HepG2 (cell line): ENCODE data around the gene ABCB6. TPM values are rescaled to one million over a fixed set of nuclear protein-coding genes. Genes with fewer than 3 reads are reported as not detected.

ENCODE experiments used
- DNMT3B ChIP-seq: conservative IDR thresholded peaks from 2 replicates; pipeline ENCODE4 v1.6.1; 2016; ENCODE audit warnings: missing biosample characterization, control low read depth
- EZH2 ChIP-seq: conservative IDR thresholded peaks from 2 replicates; pipeline ENCODE4 v1.6.1; 2012; ENCODE audit warnings: mild to moderate bottlenecking, low read depth, low read length, moderate library complexity
- HCFC1 ChIP-seq: fragments of 150-350 bp; IDR thresholded peaks from 2 replicates; pipeline ENCODE4 v1.6.1; 2014; ENCODE audit warnings: low read depth, low read length
- JARID2 ChIP-seq: sonication (generic); formaldehyde crosslinking; IDR thresholded peaks from 2 replicates; pipeline ENCODE4 v1.8.1; 2023; ENCODE audit warnings: missing genetic modification reagents, inconsistent platforms; ENCODE audit not compliant: insufficient replicate concordance
- LBX2 ChIP-seq: sonication (generic); formaldehyde crosslinking; IDR thresholded peaks from 2 replicates; pipeline ENCODE4 v1.5.0; 2020; ENCODE audit warnings: missing genetic modification reagents, mild to moderate bottlenecking, borderline replicate concordance
- MTF1 ChIP-seq: sonication (generic); formaldehyde crosslinking; IDR thresholded peaks from 2 replicates; pipeline ENCODE4 v1.5.0; 2020; ENCODE audit warnings: missing genetic modification reagents
- NR2F2 ChIP-seq: IDR thresholded peaks from 2 replicates; pipeline ENCODE4 v1.6.1; 2012; ENCODE audit warnings: low read depth, inconsistent platforms, borderline replicate concordance
- PRMT3 ChIP-seq: sonication (generic); formaldehyde crosslinking; IDR thresholded peaks from 2 replicates; pipeline ENCODE4 v1.8.1; 2022; ENCODE audit warnings: low read depth, mild to moderate bottlenecking, moderate library complexity, missing genetic modification reagents, borderline replicate concordance
- PTBP1 ChIP-seq: fragments of 200-400 bp; formaldehyde crosslinking; IDR thresholded peaks from 2 replicates; pipeline ENCODE4 v1.6.1; 2018; ENCODE audit warnings: low read length, low read depth; ENCODE audit not compliant: poor library complexity, severe bottlenecking
- SOX13 ChIP-seq, 3 experiments: fragments of 450-650 bp in 1 of 3; sonication (generic) in 1 of 3; formaldehyde crosslinking in 1 of 3; IDR thresholded peaks in 2 of 3; conservative IDR thresholded peaks in 1 of 3; 2 replicates each; pipeline versions ENCODE4 v1.5.0 to v1.6.1; 2016 to 2020; ENCODE audit warnings: antibody characterized with exemption in 1 of 3, mild to moderate bottlenecking in 1 of 3, missing compliant biosample characterization in 1 of 3, missing genetic modification reagents in 1 of 3, moderate library complexity in 1 of 3
- SRSF9 ChIP-seq: fragments of 200-400 bp; formaldehyde crosslinking; IDR thresholded peaks from 2 replicates; pipeline ENCODE4 v1.6.1; 2018; ENCODE audit warnings: borderline replicate concordance, mild to moderate bottlenecking, low read depth, low read length; ENCODE audit not compliant: insufficient read depth, poor library complexity, severe bottlenecking
- THYN1 ChIP-seq: sonication (generic); formaldehyde crosslinking; IDR thresholded peaks from 2 replicates; pipeline ENCODE4 v1.8.1; 2023; ENCODE audit warnings: low read depth, mild to moderate bottlenecking, moderate library complexity, missing genetic modification reagents, borderline replicate concordance
- TP53 ChIP-seq: sonication (generic); formaldehyde crosslinking; conservative IDR thresholded peaks from 2 replicates; pipeline ENCODE4 v1.4.0; 2020; ENCODE audit warnings: missing genetic modification reagents
- ZKSCAN5 ChIP-seq: sonication (generic); formaldehyde crosslinking; IDR thresholded peaks from 2 replicates; pipeline ENCODE4 v1.5.1; 2020; ENCODE audit warnings: mild to moderate bottlenecking, missing genetic modification reagents
- ZNF225 ChIP-seq: sonication (generic); formaldehyde crosslinking; IDR thresholded peaks from 2 replicates; pipeline ENCODE4 v1.4.0; 2020; ENCODE audit warnings: mild to moderate bottlenecking, missing genetic modification reagents
- ZNF766 ChIP-seq: sonication (generic); formaldehyde crosslinking; IDR thresholded peaks from 2 replicates; pipeline ENCODE4 v1.5.0; 2020; ENCODE audit warnings: missing genetic modification reagents, borderline replicate concordance
- ZNF772 ChIP-seq: sonication (generic); formaldehyde crosslinking; IDR thresholded peaks from 2 replicates; pipeline ENCODE4 v1.5.0; 2020; ENCODE audit warnings: mild to moderate bottlenecking, missing genetic modification reagents
- polyA plus RNA-seq, 8 experiments: library from polyadenylated mRNA; depleted of rRNA in 3 of 8; stranded (reverse) in 7 of 8; unstranded in 1 of 8; fragments of >200 nt; fragmentation: Illumina TruSeq in 4 of 8; extraction: Trizol in 4 of 8; gene quantifications; 2 replicates each; pipeline versions ENCODE4 v1.2.1 to v1.2.3, GENCODE V29; 2011 to 2016; ENCODE audit warnings: low read depth in 4 of 8, missing spikeins in 1 of 8, mixed read lengths in 1 of 8; ENCODE audit not compliant: insufficient read depth in 1 of 8
- total RNA-seq, 5 experiments: library from RNA; depleted of rRNA; stranded (reverse); fragments of >200 nt; fragmentation: Illumina TruSeq; extraction: Trizol; gene quantifications; 2 replicates each; pipeline ENCODE4 v1.2.3, GENCODE V29; 2016; ENCODE audit warnings: low read depth in 1 of 5
- TF ChIP-seq, protein P1 (sequence below): sonication (generic); formaldehyde crosslinking; IDR thresholded peaks from 2 replicates; pipeline ENCODE4 v1.4.0; 2020; ENCODE audit warnings: missing genetic modification reagents
- TF ChIP-seq, protein P2 (sequence below): IDR thresholded peaks from 2 replicates; pipeline ENCODE4 v1.6.1; 2016; ENCODE audit warnings: missing compliant biosample characterization, missing genetic modification reagents, borderline replicate concordance
- TF ChIP-seq, protein P3 (sequence below): IDR thresholded peaks from 2 replicates; pipeline ENCODE4 v1.6.1; 2016; ENCODE audit warnings: mild to moderate bottlenecking, missing biosample characterization, missing genetic modification reagents
- TF ChIP-seq, protein P4 (sequence below): sonication (generic); formaldehyde crosslinking; IDR thresholded peaks from 2 replicates; pipeline ENCODE4 v1.5.0; 2020; ENCODE audit warnings: missing genetic modification reagents
- TF ChIP-seq, protein P5 (sequence below): IDR thresholded peaks from 2 replicates; pipeline ENCODE4 v1.6.1; 2016; ENCODE audit warnings: low read depth, borderline replicate concordance

The ABCB6 gene
- total and polyA plus RNA-seq, 2 of the 13 experiments (the other 11 are each of a cell fraction or from before 2014, with no cell fraction given), result 91.1 to 137 TPM

DNA sequence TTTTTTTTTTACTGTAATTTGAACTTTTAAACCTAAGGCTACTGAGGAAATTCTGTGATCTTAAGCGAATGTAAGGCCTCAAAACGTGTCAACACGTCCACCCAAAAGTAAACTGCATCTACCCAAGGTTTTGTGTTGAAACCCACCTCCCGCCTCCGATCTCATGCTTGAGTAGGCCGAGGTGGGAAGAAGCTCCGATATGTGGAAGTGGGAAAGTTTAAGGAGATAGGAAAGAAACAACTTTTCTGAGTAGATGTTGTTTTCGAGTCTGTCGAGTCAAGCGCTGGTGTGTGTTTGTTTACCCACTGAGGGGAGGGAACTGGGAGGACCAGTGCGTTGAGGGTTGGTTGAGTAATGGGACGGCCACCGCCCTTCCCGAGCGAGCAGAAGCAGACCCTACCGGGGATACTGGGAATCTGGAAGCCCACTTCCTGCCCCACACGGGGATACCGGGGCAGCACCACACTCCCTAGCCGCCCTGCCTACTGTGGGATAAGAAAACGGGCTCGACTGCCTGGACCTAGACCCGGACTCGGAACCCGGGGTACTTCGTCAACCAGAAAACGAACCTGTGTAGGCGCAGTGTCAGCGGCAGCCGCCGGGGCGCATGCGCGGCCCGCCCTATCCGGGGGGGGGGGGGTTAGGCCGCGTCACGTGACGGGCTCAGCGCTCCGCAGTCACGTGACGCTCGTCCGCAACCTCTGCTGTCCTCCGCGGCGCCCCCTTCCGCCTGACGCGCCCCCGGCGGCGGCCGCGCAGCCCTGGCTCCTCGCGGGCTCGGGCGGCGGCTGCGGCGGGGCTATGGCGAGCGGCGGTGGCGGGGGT lies 41.0 kb downstream of the ABCB6 start, which contains the start of gene RETREG2 (continued):
- TF ChIP-seq, protein P1, sequence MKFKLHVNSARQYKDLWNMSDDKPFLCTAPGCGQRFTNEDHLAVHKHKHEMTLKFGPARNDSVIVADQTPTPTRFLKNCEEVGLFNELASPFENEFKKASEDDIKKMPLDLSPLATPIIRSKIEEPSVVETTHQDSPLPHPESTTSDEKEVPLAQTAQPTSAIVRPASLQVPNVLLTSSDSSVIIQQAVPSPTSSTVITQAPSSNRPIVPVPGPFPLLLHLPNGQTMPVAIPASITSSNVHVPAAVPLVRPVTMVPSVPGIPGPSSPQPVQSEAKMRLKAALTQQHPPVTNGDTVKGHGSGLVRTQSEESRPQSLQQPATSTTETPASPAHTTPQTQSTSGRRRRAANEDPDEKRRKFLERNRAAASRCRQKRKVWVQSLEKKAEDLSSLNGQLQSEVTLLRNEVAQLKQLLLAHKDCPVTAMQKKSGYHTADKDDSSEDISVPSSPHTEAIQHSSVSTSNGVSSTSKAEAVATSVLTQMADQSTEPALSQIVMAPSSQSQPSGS (CRISPR knock-in tag), result peak; percentile 73
- TF ChIP-seq LBX2, result peak; percentile 85
- TF ChIP-seq HCFC1, result 0 out of 2 replicates have a peak, but pooled peaks have one; percentile 46
- TF ChIP-seq ZKSCAN5 (CRISPR knock-in tag), result no peak; the same call in 1 of the 2 replicates
- no peak for TF ChIP-seq SOX13 (IDR thresholded peaks at IDR 0.05)
- TF ChIP-seq SOX13 (CRISPR knock-in tag; conservative IDR thresholded peaks at IDR 0.05 in 1 of 2, IDR thresholded peaks at IDR 0.05 in 1 of 2), result no peak; a peak in 1 of 4 replicates
- peak; percentile 85; the same call in 1 of the 2 replicates for TF ChIP-seq PRMT3 (CRISPR knock-in tag)
- TF ChIP-seq, protein P2, sequence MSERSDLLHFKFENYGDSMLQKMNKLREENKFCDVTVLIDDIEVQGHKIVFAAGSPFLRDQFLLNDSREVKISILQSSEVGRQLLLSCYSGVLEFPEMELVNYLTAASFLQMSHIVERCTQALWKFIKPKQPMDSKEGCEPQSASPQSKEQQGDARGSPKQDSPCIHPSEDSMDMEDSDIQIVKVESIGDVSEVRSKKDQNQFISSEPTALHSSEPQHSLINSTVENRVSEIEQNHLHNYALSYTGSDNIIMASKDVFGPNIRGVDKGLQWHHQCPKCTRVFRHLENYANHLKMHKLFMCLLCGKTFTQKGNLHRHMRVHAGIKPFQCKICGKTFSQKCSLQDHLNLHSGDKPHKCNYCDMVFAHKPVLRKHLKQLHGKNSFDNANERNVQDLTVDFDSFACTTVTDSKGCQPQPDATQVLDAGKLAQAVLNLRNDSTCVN (CRISPR knock-in tag), result no peak; the same call in 1 of the 2 replicates
- no peak for TF ChIP-seq EZH2
- TF ChIP-seq ZNF766 (CRISPR knock-in tag), result no peak
- TF ChIP-seq, protein P3, sequence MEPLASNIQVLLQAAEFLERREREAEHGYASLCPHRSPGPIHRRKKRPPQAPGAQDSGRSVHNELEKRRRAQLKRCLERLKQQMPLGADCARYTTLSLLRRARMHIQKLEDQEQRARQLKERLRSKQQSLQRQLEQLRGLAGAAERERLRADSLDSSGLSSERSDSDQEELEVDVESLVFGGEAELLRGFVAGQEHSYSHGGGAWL (CRISPR knock-in tag), result 0 out of 2 replicates have a peak, but pooled peaks have one; percentile 37
- TF ChIP-seq THYN1 (CRISPR knock-in tag), result no peak
- TF ChIP-seq DNMT3B, result no peak
- TF ChIP-seq NR2F2, result peak; percentile 35; the same call in 1 of the 2 replicates
- TF ChIP-seq, protein P4, sequence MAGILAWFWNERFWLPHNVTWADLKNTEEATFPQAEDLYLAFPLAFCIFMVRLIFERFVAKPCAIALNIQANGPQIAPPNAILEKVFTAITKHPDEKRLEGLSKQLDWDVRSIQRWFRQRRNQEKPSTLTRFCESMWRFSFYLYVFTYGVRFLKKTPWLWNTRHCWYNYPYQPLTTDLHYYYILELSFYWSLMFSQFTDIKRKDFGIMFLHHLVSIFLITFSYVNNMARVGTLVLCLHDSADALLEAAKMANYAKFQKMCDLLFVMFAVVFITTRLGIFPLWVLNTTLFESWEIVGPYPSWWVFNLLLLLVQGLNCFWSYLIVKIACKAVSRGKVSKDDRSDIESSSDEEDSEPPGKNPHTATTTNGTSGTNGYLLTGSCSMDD (CRISPR knock-in tag), result no peak
- no peak for TF ChIP-seq ZNF225
- TF ChIP-seq, protein P5, sequence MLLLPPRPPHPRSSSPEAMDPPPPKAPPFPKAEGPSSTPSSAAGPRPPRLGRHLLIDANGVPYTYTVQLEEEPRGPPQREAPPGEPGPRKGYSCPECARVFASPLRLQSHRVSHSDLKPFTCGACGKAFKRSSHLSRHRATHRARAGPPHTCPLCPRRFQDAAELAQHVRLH, result peak; percentile 70; the same call in 1 of the 2 replicates
- no peak for TF ChIP-seq PTBP1
- TF ChIP-seq TP53 (CRISPR knock-in tag), result no peak
- no peak for TF ChIP-seq MTF1 (CRISPR knock-in tag)
- TF ChIP-seq SRSF9, result no peak
- TF ChIP-seq ZNF772, result no peak
- TF ChIP-seq JARID2 (CRISPR knock-in tag), result no peak
